Dedifferentiated amniotic fluid mesenchymal stem cell (primary cell): ENCODE results near the gene ZNF493.

Source experiments
- DNase-seq: peaks from one replicate; pipeline ENCODE4 v3.0.0-alpha.2; 2016; ENCODE audit errors: extremely low spot score

ZNF493 gene

GRCh38 chr19:21396893-21397572, at the start of gene ZNF493:
Gene ZNF493 (plus strand): TSS chr19:21397133. CDS start chr19:21397238, 105 bp downstream.
- peak; percentile 96 for DNase-seq

GRCh38 chr19:21352830-21353229, 44.1 kb upstream of the ZNF493 start:
- DNase-seq: no peak

DNA sequence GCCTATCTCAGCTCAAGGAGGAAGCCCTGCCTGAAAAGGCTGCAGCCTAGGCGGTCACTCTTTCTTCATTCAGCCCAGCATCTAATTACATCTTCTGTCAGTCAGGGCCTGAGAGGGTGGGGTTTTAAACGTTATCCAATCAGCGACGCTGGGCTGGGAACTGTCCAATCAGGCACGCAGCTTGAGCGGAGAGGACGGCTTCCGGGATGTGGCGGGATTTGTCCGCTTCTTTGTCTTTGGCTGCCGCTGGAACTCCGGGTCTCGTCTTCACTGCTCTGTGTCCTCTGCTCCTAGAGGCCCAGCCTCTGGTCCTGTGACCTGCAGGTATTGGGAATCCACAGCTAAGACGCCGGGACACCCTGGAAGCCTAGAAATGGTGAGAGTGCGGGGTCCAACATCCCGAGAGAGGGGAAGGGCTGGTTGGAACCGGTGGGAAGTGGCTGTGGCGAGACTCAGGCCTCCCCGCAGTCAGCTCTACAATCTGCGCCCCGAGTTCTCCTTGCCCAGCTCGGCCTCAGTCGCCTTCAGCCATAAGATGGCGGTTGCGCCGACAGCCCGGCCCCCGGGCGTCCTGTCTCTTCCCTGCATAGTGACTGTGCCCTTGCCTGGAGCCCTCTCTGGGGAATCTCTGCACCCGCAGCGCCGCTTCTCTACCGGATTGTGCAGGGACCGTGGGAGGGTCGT, 38.0 kb upstream of the ZNF493 start, which contains the start of gene ZNF738:
Gene ZNF738, plus strand, starts transcription at position 233 of the 684 bp plus-strand sequence. Its CDS starts 141 bp downstream, at position 374.
- peak; percentile 97 for DNase-seq

DNA sequence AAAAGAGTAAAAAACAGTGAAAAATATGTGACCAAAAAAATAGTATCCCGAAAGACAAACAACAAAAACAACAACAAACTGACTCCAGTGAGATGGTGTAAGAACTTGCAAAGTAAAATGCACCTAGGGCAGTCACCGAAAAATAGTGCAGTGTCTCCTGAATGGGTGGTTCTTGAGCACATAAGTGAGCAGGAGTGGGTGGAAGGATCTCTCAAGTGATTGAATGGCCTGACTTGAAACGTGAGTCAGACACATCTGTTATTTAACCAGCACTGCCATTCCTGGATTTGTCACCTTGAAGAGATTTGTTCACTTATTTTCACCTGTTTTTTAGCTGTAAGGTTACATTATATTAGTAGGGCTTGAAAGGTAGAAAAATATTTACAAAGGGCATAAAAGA, 34.6 kb upstream of the ZNF493 start:
- DNase-seq: no peak

DNA sequence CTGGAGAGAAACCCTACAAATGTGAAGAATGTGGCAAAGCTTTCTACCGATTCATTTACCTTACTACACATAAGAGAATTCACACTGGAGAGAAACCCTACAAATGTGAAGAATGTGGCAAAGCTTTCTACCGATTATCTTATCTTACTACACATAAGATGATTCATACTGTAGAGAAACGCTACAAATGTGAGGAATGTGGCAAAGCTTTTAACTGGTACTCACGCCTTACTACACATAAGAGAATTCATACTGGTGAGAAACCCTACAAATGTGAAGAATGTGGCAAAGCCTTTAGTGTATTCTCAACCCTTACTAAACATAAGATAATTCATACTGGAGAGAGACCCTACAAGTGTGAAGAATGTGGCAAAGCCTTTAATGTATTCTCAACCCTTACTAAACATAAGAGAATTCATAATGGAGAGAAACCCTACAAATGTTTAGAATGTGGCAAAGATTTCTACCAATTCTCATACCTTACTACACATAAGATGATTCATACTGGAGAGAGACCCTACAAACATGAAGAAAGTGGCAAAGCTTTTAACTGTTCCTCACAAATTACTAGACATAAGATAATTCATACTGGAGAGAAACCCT, 12.9 kb upstream of the ZNF493 start:
- DNase-seq: no peak

- no peak for DNase-seq
Observed at GRCh38 chr19:21396121-21396520, 812 bp upstream of the ZNF493 start.

DNA sequence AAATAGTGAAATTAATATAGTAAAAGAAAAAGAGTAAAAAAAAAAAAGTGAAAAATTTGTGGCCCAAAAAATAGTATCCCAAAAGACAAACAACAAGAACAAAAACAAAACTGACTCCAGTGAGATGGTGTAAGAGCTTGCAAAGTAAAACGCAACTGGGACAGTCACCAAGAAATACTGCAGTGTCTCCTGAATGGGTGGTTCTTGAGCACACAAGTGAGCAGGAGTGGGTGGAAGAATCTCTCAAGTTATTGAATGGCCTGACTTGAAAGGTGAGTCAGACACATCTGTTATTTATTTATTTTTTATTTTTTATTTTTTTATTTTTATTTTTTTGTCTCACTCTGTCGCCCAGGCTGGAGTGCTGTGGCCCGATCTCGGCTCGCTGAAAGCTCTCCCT, 1.9 kb downstream of the ZNF493 start:
- no peak for DNase-seq

DNA sequence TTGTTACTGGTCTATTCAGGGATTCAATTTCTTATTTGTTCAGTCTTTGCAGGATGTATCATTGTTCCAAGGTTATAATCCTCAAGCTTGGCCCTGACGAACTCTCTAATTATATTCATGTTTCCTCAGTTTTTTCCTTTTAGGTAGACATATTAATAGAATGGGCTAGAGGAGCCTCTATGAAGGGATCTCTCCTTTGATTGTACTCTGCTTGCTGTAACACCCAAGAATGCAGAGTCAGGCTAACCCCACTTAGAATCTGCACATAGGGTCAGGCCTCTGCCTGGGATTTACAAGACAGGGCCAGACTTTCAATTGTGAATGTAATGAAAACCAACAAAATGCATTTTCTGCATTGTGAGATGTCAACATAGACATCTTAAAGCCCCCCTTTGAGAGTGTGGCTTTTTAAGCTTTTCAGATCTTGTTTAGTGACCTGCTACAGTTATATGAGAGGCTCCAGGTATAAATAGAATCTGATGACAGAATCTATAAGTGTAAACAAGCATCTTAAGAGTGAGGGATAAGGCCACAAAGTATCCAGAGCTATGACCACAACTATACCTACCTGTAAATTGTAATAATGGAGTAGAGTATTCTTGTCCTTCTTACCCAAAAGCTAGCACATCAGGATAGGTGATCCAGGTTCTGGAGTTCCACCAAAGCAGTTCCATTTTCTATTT, 5.5 kb downstream of the ZNF493 start:
- no peak for DNase-seq

DNA sequence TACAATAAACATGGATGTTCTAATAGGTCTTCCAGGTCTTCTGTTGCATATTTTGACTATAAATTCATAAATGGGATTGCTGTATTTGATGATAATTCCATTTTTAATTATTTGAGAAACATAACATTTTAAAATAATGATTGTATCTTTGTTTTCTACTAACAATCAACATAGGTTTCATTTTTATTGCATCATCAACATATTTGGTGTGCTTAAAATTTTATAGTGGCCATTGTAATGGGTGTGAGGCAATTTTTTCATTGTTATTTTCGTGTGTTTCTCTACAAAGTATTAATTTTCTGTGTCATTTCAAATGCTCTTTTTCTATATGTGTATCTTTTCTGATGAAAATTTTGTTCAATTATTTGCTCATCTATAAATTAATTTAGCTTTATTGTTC, 13.2 kb downstream of the ZNF493 start:
- no peak for DNase-seq

GRCh38 chr19:21422244-21422643, 25.3 kb downstream of the ZNF493 start:
- DNase-seq: no peak

DNA sequence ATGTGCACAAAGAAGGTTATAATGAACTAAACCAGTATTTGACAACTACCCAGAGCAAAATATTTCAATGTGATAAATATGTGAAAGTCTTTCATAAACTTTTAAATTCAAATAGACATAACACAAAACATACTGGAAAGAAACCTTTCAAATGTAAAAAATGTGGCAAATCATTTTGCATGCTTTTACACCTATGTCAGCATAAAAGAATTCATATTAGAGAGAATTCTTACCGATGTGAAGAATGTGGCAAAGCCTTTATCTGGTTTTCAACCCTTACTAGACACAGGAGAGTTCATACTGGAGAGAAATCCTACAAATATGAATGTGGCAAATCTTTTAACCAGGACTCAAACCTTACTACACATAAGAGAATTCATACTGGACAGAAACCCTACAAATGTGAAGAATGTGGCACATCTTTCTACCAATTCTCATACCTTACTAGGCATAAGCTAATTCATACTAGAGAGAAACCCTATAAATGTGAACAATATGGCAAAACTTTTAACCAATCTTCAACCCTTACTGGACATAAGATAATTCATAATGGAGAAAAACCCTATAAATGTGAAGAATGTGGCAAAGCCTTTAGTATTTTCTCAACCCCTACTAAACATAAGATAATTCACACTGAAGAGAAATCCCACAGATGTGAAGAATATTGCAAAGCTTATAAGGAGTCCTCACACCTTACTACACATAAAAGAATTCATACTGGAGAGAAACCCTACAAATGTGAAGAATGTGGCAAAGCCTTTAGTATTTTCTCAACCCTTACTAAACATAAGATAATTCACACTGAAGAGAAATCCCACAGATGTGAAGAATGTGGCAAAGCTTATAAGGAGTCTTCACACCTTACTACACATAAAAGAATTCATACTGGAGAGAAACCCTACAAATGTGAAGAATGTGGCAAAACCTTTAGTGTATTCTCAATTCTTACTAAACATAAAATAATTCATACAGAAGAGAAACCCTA, 26.4 kb downstream of the ZNF493 start:
- DNase-seq: no peak

GRCh38 chr19:21430675-21431074, 33.7 kb downstream of the ZNF493 start:
- no peak for DNase-seq

DNA sequence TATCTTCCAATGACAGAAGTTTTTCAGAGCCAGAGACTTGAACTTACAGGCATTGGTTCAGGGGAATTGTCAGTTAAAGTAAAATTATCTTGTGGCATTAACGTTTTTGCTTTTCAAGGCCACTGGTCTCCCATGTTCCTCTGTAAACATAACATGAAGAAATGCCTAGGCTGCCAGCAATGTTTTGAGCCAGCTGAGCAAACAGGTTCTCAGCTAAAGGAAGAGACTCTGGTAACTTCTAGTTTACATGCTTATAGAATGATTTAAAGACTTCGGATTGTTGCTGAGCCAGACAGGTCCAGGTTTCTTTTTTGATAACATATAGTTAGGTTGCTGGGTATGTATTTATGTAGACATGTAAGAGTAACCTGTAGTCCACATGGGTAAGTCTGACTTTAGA, 35.7 kb downstream of the ZNF493 start:
- DNase-seq: no peak

GRCh38 chr19:21434516-21434915, 37.6 kb downstream of the ZNF493 start:
- no peak for DNase-seq

DNA sequence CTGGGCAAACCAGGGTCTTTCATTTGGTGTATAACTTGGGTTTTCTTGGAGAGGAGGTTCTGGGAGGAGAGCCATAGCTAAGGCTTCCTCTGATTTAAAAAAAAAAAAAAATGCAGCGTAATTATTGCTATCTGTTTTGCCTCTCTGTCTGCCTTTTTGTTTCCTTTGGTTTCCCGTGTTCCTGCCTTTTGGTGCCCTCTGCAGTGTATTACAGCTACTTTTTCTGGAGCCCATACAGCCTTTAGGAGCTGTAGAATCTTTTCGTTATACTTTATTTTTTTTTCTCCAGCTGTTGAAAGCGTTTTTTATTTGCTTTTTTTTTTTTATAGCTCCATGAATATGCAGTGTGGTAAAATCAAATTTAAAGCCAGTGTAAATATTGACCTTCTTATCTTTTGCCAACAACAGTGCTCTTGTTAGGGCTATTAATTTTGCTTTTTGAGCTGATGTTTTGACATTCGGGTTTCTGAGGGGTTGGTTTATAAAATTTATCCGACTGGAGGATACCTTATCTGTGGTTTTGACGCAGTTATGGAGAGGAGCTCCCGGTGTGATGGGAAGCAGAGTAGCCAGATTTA, 38.1 kb downstream of the ZNF493 start:
- DNase-seq: no peak

GRCh38 chr19:21439201-21439751, 42.3 kb downstream of the ZNF493 start:
- DNase-seq: peak; percentile 23

- no peak for DNase-seq
Observed at GRCh38 chr19:21440321-21440720, 43.4 kb downstream of the ZNF493 start.

DNA sequence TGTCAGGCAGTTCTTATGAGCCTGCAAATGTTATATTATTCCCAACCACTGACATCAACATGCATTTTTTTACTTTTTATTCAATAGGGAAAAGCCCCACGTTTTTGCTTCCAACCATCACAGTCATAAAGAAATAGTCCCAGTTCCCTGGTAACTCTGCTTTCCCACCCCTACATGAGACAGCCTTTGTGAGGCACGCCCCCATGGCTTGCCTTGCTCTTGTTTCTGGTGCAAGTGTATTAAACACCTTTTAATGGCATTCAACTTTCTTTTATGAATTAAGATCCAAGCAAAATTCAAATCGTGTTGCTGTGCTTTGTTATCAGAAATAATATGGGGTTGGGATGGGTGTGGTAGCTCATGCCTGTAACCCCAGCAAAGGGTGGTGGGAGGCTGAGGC, 54.3 kb downstream of the ZNF493 start:
- no peak for DNase-seq

DNA sequence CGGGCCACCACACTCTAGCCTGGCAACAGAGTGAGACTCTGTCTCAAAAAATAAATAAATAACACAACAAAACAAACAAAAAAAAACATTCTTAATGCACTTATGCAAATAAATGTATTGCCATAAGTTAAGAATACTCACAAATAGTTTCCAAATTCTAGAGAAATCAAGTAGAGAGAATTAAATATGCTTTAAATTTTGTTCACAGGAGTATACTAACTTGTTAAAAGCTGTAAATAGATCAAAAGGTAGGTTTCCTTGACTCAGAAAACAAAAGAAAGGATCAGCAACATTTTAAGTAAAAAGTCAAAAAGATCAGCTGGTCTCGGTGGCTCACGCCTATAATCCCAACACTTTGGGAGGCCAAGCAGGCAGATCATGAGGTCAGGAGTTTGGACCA, 58.0 kb downstream of the ZNF493 start:
- DNase-seq: peak; percentile 3

DNA sequence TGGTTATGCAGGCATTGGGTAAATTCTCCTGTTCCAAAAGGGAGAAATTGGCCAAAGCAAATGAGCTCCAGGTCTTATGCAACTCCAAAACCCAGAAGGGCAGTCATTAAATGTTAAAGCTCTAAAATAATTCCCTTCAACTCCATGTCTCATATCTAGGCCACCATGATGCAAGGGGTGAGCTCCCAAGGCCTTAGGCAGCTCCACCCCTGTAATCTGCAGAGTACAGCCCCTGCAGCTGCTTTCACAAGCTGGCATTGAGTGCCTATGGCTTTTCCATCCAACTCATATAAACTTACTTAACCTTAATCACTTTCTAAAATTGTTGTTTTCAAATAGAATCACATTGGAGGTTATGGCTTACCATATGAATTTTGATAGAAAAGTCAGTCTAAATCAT, 63.8 kb downstream of the ZNF493 start:
- DNase-seq: no peak

DNA sequence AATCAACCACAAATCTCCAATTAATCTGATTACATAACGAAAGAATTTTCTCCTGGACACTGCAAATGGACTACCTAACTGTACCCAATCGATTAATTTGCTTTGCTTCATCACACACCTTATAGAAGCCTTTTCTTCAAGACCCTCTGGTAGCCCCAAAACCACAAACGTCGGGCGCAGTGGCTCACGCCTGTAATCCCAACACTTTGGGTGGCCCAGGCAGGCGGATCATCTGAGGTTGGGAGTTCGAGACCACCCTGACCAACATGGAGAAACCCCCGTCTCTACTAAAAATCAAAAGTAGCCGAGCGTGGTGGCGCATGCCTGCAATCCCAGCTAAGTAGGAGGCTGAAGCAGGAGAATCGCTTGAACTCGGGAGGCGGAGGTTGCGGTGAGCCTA, 65.6 kb downstream of the ZNF493 start:
- DNase-seq: no peak
